ENCODE measurements around the gene JRKL. TPM values are rescaled to one million over a fixed set of nuclear protein-coding genes. Genes with fewer than 3 reads are reported as not detected.

Gene JRKL
- total and polyA plus RNA-seq, 2 of the 8 experiments (the other 6 are each of a cell fraction or from before 2014, with no cell fraction given), result 1.4 to 4.9 TPM

GRCh38 chr11:96385187-96385586 is 4.6 kb upstream of the JRKL start (continued):
- TF ChIP-seq CEBPB (IDR thresholded peaks at IDR 0.05; ENCODE audit: low read depth, low read length) (no peak), TBP (IDR thresholded peaks at IDR 0.05; ENCODE audit: low read depth, low read length) (no peak), RFX5 (IDR thresholded peaks at IDR 0.05; ENCODE audit: borderline replicate concordance, low read depth, low read length) (no peak), KDM5A (IDR thresholded peaks at IDR 0.05; ENCODE audit: low read length) (no peak)
